Measurements from ENCODE around the gene ELMO1.

Gene ELMO1

DNA sequence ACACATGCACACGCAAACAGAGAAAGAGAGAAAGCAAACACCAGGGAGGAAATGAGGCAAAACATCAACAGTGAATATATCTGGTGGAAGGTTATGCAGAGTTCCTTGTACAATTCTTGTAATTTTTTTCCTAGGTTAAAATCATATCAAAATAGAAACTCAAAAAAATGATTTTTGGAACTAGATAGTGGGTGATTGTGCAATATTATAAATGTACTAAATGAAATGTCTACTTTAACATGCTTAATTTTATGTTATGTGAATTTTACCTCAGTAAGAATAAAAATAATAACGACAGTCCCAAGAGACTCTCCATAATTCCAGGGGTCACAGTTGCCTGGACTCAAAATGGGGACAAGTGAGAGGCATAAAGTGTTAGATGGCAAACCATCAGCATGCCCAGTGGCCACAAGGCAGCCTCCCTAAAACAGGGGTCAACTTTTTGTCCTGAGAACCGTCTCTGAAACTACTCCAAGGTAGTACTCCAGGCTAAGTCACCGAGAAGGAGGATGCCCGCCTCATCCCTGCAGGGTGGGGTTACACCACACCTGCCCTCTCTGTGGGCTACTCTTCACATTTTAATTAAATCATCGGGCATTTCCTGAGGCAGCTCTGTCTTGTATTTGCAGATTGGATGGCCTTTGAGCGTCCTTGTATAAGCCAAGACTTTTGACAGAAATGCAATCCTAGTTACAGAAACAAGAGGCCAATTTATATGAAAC, 267.7 kb downstream of the ELMO1 start:
- TF ChIP-seq GATA1 (IDR thresholded peaks at IDR 0.05; ENCODE audit: low read depth, low read length) (no peak), POLR2A (IDR thresholded peaks at IDR 0.05; ENCODE audit: low read length) (no peak)
- DNase-seq = no peak

DNA sequence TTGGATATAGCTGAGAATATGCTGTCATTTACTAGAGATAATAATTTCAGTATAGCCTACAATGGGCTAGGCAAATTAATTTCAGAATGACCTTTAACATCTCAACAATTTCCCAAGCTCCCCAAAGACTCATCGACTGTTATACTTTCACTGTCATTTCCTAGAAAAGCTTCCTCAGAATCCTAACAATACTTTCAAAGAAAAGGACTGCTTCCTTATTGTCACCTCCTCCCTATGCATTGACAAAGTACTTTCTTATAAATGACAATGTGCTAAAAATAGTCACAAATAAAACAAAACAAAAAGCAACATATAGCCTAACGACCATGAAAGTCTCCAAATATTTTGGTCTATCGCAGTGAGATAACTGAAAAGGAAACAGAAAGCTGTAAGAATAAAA, 272.6 kb downstream of the ELMO1 start:
- no peak for TF ChIP-seq GATA1 (IDR thresholded peaks at IDR 0.05; ENCODE audit: low read depth, low read length)
- DNase-seq = no peak

DNA sequence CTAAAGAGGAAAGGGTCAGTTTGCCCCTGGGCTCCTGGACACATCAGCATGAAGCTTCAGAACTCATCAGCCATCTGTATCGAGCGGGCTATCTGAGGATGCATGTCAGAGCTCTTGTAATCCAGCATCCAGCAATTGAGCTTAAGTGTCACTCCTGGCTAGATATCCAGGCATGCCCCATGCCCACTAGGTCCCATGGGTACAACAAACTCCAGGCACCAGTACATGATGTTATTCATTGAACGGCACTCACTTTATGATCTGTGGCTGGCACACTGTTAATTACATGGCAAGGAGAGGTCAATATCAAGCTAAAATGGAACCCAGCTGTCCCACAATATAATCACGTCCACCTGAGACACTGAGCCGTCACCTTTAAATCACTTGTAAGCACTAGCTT, 274.2 kb downstream of the ELMO1 start:
- no peak for DNase-seq
- TF ChIP-seq POLR2A (IDR thresholded peaks at IDR 0.05; ENCODE audit: low read length) = no peak

DNA sequence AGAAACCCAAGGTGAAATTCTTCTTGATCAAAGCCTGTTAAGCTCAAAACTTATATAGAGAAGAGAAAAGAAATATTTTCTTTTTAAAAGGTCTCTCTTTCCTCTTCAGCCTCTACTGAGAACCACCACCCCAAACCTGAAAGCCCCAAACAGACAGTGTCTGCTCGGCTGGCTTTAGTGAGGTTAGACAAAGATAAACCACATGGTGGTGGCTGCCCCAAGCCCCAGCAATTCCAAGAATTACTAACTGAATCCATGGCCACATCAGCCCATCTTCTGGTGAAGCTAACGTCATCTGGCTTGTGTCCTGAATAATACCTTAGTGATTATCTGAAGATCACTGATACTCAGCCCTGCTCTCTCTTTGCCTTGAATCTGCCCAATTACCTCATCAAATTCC, 275.0 kb downstream of the ELMO1 start:
- peak in 1 of 2 experiments; percentile 8 for DNase-seq
- TF ChIP-seq GATA1 (IDR thresholded peaks at IDR 0.05; ENCODE audit: low read depth, low read length) (no peak), POLR2A (IDR thresholded peaks at IDR 0.05; ENCODE audit: low read length) (peak; percentile 22)

DNA sequence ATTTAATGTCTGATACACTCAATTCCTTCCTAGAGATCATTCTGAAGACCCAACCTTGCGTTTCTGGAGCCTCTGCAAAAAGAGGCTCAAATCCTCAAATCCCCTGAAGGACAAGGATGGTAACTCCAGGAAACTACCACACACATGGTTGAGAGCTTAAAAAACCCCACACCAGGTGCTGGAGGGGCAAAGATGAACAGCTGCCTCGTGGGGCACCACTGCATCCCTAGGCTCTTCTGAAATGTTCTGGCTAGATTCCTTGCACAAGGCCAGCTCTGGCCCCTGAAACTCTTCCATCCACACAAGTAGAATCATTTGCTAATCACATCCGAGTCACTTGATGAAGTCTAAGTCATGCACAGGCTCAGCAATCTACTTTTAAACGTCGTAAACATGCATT, 286.6 kb downstream of the ELMO1 start:
- TF ChIP-seq GATA1 (IDR thresholded peaks at IDR 0.05; ENCODE audit: low read depth, low read length) (no peak), POLR2A (IDR thresholded peaks at IDR 0.05; ENCODE audit: low read length) (no peak)
- DNase-seq = no peak

DNA sequence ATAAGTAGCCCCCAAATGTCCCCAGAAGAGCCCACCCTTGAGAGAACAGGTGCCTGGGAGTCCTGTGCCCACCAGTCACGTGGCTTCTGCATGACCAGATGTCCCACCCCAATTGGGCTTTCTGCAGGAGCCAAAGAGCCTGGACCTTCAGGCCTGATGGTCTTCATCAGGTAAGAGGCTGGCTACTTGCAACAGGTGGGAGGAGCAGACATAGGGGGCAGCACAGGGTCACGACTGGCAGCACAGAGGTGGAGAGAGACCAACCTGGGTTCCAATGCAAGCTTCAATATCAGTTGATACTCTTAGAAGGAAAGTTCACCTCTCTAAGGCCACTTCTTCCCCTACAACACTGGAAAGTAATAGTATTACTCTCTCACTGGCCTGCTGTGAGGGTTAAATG, 288.0 kb downstream of the ELMO1 start:
- TF ChIP-seq POLR2A (IDR thresholded peaks at IDR 0.05; ENCODE audit: low read length) = no peak
- TF ChIP-seq GATA1 (IDR thresholded peaks at IDR 0.05; ENCODE audit: low read depth, low read length) = no peak
- no peak for DNase-seq

DNA sequence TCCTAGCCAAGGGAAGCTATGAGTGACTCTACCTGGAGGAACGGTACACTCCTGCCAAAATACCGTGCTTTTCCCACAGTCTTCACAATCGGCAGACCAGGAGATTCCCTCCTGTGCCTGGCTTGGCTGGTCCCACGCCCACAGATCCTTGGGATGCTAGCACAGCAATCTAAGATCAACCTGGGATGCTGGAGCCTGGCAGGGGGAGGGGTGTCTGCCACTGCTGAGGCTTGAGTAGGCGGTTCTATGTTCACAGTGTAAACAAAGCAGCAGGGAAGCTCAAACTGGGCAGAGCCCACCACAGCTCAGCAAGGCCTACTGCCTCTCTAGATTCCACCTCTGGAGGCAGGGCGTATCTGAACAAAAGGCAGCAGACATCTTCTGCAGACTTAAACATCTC, 295.3 kb downstream of the ELMO1 start:
- TF ChIP-seq POLR2A (IDR thresholded peaks at IDR 0.05; ENCODE audit: low read length) = no peak
- no peak for DNase-seq

DNA sequence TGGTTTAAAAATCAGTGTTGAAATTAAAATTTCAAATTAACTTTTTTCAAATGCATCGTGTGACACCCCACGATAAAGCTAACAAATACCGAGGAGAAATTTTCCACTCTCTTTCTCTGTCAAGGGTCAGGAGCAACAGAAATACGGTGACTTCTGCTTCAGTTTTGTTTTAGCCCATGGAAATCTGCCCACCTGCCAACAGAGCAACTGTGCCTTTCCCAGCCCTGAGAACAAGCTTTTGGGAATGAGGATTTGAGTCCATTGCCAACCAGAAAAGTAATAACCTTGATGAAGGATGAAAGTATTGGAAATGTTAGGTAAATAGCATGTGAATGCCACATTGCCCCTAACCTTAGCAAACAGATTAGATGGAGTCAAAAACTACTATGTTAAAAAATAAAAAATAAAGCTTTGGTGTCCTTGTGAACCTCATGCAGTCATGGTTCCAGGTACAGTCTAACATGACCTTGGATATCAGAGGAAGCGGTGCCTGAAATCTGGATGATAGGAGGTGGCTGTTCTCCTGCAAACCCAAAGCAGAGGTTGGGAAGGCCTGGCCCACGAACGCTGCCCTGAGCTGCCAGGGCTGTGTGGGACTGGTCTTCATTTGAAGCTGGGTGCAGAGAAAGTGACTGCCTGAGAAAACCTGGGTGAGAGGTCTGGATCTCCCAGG, 296.8 kb downstream of the ELMO1 start:
- TF ChIP-seq GATA1 (IDR thresholded peaks at IDR 0.05; ENCODE audit: low read depth, low read length) (no peak), POLR2A (IDR thresholded peaks at IDR 0.05; ENCODE audit: low read length) (no peak)
- no peak for DNase-seq

DNA sequence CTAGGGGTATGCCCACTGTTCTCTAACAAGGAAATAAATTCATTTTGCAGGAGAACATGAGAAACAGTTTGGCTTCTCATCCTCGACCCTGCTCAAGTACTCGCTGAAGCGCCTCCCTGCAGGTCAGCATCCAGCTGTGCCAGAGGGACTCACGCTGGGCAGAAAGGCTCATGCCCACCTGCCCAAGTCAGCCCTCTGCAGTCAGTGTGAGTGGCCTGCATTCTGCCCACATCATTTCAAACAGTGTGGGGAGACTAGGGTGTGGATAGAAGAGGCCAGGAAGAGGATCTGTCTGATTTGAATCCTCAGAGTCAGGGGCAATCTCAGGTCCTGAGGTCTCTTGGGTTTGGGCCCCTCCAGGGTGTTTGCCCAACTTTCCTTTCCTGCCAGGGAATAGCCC, 297.8 kb downstream of the ELMO1 start:
- DNase-seq = no peak
- TF ChIP-seq POLR2A (IDR thresholded peaks at IDR 0.05; ENCODE audit: low read length) = no peak
- no peak for TF ChIP-seq GATA1 (IDR thresholded peaks at IDR 0.05; ENCODE audit: low read depth, low read length)

DNA sequence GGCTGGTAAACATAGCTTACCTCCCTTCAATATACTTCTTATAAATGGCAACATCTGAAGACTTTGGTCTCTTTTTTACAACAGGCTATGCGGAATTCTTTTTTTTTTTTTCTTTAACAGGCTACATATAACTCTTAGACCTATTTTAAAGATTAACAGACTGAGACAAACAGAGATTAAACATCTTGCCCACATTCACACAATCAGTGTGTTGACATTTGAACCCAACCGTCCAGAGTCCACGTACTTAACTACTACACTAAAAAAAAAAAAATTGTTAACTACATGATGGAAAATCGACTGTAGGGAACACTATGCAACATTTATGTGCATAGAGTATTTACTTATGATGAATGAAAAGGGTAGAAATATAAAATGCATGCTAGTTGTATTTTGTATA, 298.5 kb downstream of the ELMO1 start:
- no peak for DNase-seq

DNA sequence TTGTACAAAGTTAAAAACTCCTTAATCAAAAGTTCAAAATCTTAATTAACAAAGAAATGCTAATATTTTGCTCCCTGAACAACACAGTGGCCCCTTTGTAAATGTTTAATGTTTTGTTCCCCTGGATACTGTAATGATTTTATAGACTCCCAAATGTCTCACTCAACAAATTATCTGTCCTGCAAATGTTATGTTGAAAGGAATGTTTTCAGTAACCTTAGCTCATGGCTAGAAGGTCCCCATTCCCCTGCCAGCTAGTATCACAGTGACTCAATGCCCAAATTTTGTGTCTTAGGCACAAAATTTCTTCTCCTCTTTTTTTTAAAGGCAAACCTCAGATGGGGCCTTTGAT, 298.9 kb downstream of the ELMO1 start:
- TF ChIP-seq GATA1 (IDR thresholded peaks at IDR 0.05; ENCODE audit: low read depth, low read length) = no peak
- no peak for TF ChIP-seq POLR2A (IDR thresholded peaks at IDR 0.05; ENCODE audit: low read length)
- DNase-seq = no peak

More for the DNA sequence above, 298.5 kb downstream of the ELMO1 start:
- TF ChIP-seq POLR2A (IDR thresholded peaks at IDR 0.05; ENCODE audit: low read length) = no peak
- no peak for TF ChIP-seq GATA1 (IDR thresholded peaks at IDR 0.05; ENCODE audit: low read depth, low read length)

DNA sequence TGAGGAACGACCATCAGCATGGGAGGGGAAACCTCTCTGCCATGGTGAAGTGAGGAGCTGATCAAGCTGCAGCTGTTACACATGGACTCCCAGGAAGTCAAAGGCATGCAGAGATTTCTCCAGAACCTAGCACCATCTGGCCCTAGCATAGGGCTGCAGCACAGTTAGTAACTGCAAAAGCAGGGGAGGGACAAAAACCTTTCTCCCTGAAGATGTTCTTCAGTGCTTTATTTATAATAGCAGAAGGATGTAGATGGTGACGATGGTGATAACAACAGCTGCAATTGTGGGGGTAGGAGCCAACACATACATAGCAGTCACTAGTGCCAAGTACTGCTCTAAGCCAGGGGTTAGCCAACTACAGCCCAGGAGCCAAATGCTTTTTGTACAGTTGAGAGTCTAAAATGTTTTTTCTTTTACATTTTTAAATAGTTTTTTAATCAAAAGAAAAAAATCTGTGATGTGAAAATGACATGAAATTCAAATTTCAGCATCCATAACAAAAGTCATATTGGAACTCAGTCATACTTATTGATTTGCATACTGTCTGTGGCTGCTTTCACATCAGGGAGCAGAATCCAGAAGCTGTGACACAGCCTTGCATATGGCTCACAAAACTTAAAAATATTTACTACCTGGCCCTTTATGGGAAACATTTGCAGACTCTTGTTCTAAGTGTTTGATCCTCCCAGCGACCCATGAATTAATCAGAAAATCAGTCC, 299.5 kb downstream of the ELMO1 start:
- TF ChIP-seq POLR2A (IDR thresholded peaks at IDR 0.05; ENCODE audit: low read length) = no peak
- TF ChIP-seq GATA1 (IDR thresholded peaks at IDR 0.05; ENCODE audit: low read depth, low read length) = no peak

DNA sequence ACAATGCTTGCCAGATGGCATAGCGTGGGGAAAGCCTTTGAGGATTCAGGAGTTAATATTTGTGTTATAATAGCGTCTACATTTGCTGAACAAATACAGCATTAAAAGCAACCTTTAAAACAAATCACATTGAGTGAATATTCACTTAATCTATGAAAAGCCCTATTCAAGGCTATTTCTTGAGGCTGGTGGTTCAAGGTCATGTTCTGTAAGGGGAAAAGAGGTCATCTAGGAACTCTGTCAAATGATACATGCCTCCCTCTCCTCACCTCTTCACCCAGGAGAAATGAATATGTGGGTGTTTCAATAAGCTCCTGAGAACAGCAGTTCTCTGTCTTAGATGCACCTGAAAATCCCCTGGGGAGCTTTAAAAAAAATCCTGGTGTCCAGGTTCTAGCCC, 303.0 kb downstream of the ELMO1 start:
- DNase-seq = no peak

More for the DNA sequence above, 299.5 kb downstream of the ELMO1 start:
- DNase-seq = no peak

DNA sequence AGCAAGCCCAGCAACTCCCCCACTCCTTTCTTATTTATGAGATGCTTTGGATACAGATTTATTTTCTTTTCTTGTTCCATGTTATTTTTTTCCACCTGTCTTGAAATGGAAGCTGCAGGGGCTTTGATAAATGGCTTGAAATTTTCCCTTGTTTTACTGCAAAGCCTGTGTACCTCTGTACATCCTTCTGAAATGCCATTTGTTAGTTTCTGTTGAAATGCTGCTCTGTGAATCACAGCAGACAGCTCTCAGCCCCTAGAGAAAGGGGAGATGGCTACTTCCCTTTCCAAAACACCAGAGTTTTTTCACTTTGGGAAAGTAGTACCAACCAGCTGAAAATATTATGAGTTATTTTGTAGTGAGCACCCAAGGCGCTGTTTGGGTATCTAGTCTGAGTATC, 304.2 kb downstream of the ELMO1 start:
- no peak for DNase-seq
- TF ChIP-seq GATA1 (IDR thresholded peaks at IDR 0.05; ENCODE audit: low read depth, low read length) (no peak), POLR2A (IDR thresholded peaks at IDR 0.05; ENCODE audit: low read length) (no peak)

More for the DNA sequence above, 303.0 kb downstream of the ELMO1 start:
- TF ChIP-seq POLR2A (IDR thresholded peaks at IDR 0.05; ENCODE audit: low read length) = no peak
- TF ChIP-seq GATA1 (IDR thresholded peaks at IDR 0.05; ENCODE audit: low read depth, low read length) = no peak

DNA sequence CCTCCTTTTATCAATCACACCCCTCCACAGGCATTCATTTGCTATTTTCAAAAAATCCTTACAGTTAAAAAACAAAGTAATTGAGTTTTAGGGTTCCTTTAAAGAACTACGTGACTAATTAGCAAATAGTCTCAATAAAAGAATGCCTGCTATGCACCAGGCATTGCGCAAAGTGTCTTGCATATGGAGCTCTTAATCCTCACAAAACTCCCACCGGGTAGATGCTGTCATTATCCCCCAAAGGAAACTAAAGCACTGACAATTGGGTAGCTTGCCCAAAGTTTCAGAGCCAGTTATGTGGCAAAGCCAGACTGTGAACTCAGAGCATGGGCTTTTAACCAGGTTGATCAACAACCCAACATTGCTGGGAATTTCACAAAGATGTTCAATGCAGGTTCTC, 305.7 kb downstream of the ELMO1 start:
- TF ChIP-seq POLR2A (IDR thresholded peaks at IDR 0.05; ENCODE audit: low read length) = no peak
- no peak for TF ChIP-seq GATA1 (IDR thresholded peaks at IDR 0.05; ENCODE audit: low read depth, low read length)
- no peak for DNase-seq
